SK-N-SH (cell line): Measurements from ENCODE around the gene HS6ST1. TPM values are rescaled to one million over a fixed set of nuclear protein-coding genes. Genes with fewer than 3 reads are reported as not detected.

Experiments used
- CTCF ChIA-PET: fragments of 300-600, 350-600 bp; formaldehyde crosslinking; extraction: SDS; loops from one replicate; lab custom pipeline; 2021; lab: Yijun Ruan, JAX
- POLR2A ChIA-PET: fragments of 350-600 bp; sonication (Branson Sonifier 250); formaldehyde crosslinking; extraction: SDS; loops from one replicate; lab custom pipeline; 2020; ENCODE audit warnings: antibody characterized with exemption, inconsistent platforms; lab: Yijun Ruan, JAX
- DNase-seq: peaks from one replicate; pipeline ENCODE4 v3.0.0; 2012
- H2AFZ ChIP-seq: fragments of 200-600 bp; sonication (generic); 2 replicates; pipeline ENCODE4 v1.8.1; 2016; ENCODE audit warnings: antibody characterized with exemption, mild to moderate bottlenecking, low read depth
- H3F3A ChIP-seq: fragments of 200-600 bp; sonication (generic); replicated peaks from 2 replicates; pipeline ENCODE3; 2016; ENCODE audit warnings: antibody characterized with exemption, mild to moderate bottlenecking; ENCODE audit not compliant: insufficient read depth
- H3K27ac ChIP-seq, 2 experiments: fragments of 200-500 bp in 1 of 2; fragments of 200-600 bp in 1 of 2; sonication (Bioruptor generic) in 1 of 2; sonication (generic), shearing (Covaris generic) in 1 of 2; 2 replicates each; pipeline versions ENCODE4 v1.5.1 to v1.6.1; 2014 to 2016; ENCODE audit warnings: low read depth in 2 of 2, inconsistent platforms in 1 of 2, low read length in 1 of 2, mild to moderate bottlenecking in 1 of 2, mixed read lengths in 1 of 2
- H3K27me3 ChIP-seq: fragments of 200-600 bp; sonication (generic), shearing (Covaris generic); 2 replicates; pipeline ENCODE4 v1.6.1; 2016; ENCODE audit warnings: mixed run types; ENCODE audit not compliant: insufficient read depth
- H3K36me3 ChIP-seq, 2 experiments: fragments of 200-500 bp in 1 of 2; fragments of 200-600 bp in 1 of 2; sonication (Bioruptor generic) in 1 of 2; sonication (generic) in 1 of 2; replicated peaks in 1 of 2; 2 replicates each; pipeline versions ENCODE3 to v1.5.1; 2014 to 2016; ENCODE audit warnings: low read length in 1 of 2, mild to moderate bottlenecking in 1 of 2; ENCODE audit not compliant: insufficient read depth in 2 of 2, control insufficient read depth in 1 of 2
- H3K4me1 ChIP-seq, 2 experiments: fragments of 200-500 bp in 1 of 2; fragments of 200-600 bp in 1 of 2; sonication (Bioruptor generic) in 1 of 2; sonication (generic), shearing (Covaris generic) in 1 of 2; 2 replicates each; pipeline versions ENCODE4 v1.5.1 to v1.6.1; 2014 to 2016; ENCODE audit warnings: low read depth in 1 of 2, low read length in 1 of 2, mixed run types in 1 of 2; ENCODE audit not compliant: insufficient read depth in 2 of 2, control insufficient read depth in 1 of 2
- H3K4me2 ChIP-seq: fragments of 200-600 bp; sonication (generic), shearing (Covaris generic); 2 replicates; pipeline ENCODE4 v1.6.1; 2017; ENCODE audit warnings: mixed run types
- H3K4me3 ChIP-seq, 2 experiments: fragments of 200-500 bp in 1 of 2; fragments of 200-600 bp in 1 of 2; sonication (Bioruptor generic) in 1 of 2; sonication (generic), shearing (Covaris generic) in 1 of 2; 2 replicates each; pipeline versions ENCODE4 v1.5.1 to v1.8.1; 2014 to 2016; ENCODE audit warnings: low read depth in 2 of 2, inconsistent platforms in 1 of 2, low read length in 1 of 2, mild to moderate bottlenecking in 1 of 2, mixed read lengths in 1 of 2, moderate library complexity in 1 of 2
- H3K79me2 ChIP-seq: fragments of 200-600 bp; sonication (generic); 2 replicates; pipeline ENCODE4 v1.8.1; 2017; ENCODE audit warnings: mild to moderate bottlenecking; ENCODE audit not compliant: insufficient read depth
- H3K9ac ChIP-seq: fragments of 200-600 bp; sonication (generic); 2 replicates; pipeline ENCODE4 v1.6.1; 2017; ENCODE audit warnings: mixed run types
- H3K9me2 ChIP-seq: fragments of 200-600 bp; sonication (generic); 2 replicates; pipeline ENCODE4 v1.6.1; 2017; ENCODE audit warnings: mixed run types
- H3K9me3 ChIP-seq: fragments of 200-600 bp; sonication (generic); 2 replicates; pipeline ENCODE4 v1.6.1; 2017; ENCODE audit warnings: mixed run types, mild to moderate bottlenecking, moderate library complexity
- H4K20me1 ChIP-seq: fragments of 200-600 bp; sonication (generic); 2 replicates; pipeline ENCODE4 v1.6.1; 2017; ENCODE audit warnings: mild to moderate bottlenecking, mixed run types; ENCODE audit not compliant: insufficient read depth
- ELF1 ChIP-seq: IDR thresholded peaks from 2 replicates; pipeline ENCODE4 v1.4.0; 2012
- EP300 ChIP-seq, 2 experiments: IDR thresholded peaks; 2 replicates each; pipeline versions ENCODE4 v1.4.0 to v1.6.1; 2012; ENCODE audit warnings: borderline replicate concordance in 1 of 2, low read depth in 1 of 2, low read length in 1 of 2
- EZH2phosphoT487 ChIP-seq: fragments of 200-600 bp; sonication (generic); IDR thresholded peaks from 2 replicates; pipeline ENCODE4 v1.6.1; 2017; ENCODE audit warnings: low read depth, mixed run types, mild to moderate bottlenecking, antibody characterized with exemption, moderate library complexity, borderline replicate concordance
- GATA2 ChIP-seq: sonication (generic); formaldehyde crosslinking; IDR thresholded peaks from 2 replicates; pipeline ENCODE4 v1.5.0; 2020; ENCODE audit warnings: mild to moderate bottlenecking, missing genetic modification reagents
- JUND ChIP-seq: IDR thresholded peaks from 2 replicates; pipeline ENCODE4 v1.4.0; 2012
- MAX ChIP-seq: IDR thresholded peaks from 2 replicates; pipeline ENCODE4 v1.4.0; 2012; ENCODE audit warnings: low read depth
- NFIC ChIP-seq: IDR thresholded peaks from 2 replicates; pipeline ENCODE4 v1.4.0; 2012; ENCODE audit warnings: borderline replicate concordance
- PBX3 ChIP-seq: IDR thresholded peaks from 2 replicates; pipeline ENCODE4; 2012
- POLR2AphosphoS5 ChIP-seq: IDR thresholded peaks from 2 replicates; pipeline ENCODE4 v1.6.1; 2012; ENCODE audit warnings: low read depth, low read length
- TCF12 ChIP-seq: IDR thresholded peaks from 2 replicates; pipeline ENCODE4 v1.4.0; 2012
- ZBTB33 ChIP-seq: IDR thresholded peaks from 2 replicates; pipeline ENCODE4 v1.4.0; 2012; ENCODE audit warnings: low read depth, borderline replicate concordance
- WGBS: methylation state at CpG from one replicate; pipeline ENCODE4 v1.1.6; 2017; ENCODE audit warnings: low lambda C conversion rate; 5-methylcytosine and 5-hydroxymethylcytosine counted together
- polyA plus RNA-seq, 3 experiments: library from polyadenylated mRNA; depleted of rRNA; stranded (reverse); fragments of >200 nt; gene quantifications; 2 replicates each; pipeline ENCODE4 v1.2.3, GENCODE V29; 2012

Gene HS6ST1
- polyA plus RNA-seq, 1 of the 3 experiments (the other 2 are of a cell fraction): 5.9 TPM

- DNase-seq: no peak
- Histone ChIP-seq H3K4me2 (peak overlapping the region; percentile 68), H3K9ac (peak overlapping the region; percentile 67), H3K4me1 (peaks cover 22 to 100% of the 10 kb centered on the region in 2 experiments), H3K36me3 (no peaks in the 10 kb centered on the region), H2AFZ (peak overlapping the region; percentile 37; the same call in 1 of the 2 replicates), H3K27ac (peak overlapping the region; percentile 70 to 86), H3K79me2 (no peaks in the 10 kb centered on the region), H3F3A (no peaks in the 10 kb centered on the region), H3K9me3 (no peaks in the 10 kb centered on the region), H3K4me3 (no peak overlapping the region), H3K27me3 (no peaks in the 10 kb centered on the region), H4K20me1 (no peaks in the 10 kb centered on the region), H3K9me2 (no peaks in the 10 kb centered on the region)
- CTCF ChIA-PET: interaction anchor here (0.9 to 2.0 kb wide), 3 partner anchors 9 to 21 kb away, joined by 3 to 6 read pairs (median 5); no protein-coding TSS in a partner anchor
- 35% methylated on average over 8 of the region's 11 CpGs for WGBS
- POLR2A ChIA-PET: no interaction called here
- TF ChIP-seq PBX3 (no peak), GATA2 (CRISPR knock-in tag) (no peak), EP300 (IDR thresholded peaks at IDR 0.05; ENCODE audit: borderline replicate concordance in 1 of 2, low read depth in 1 of 2, low read length in 1 of 2) (peak in 1 of 2 experiments; percentile 19; a peak in 2 of 4 replicates), NFIC (peak; percentile 92), TCF12 (peak; percentile 59), EZH2phosphoT487 (no peak), POLR2AphosphoS5 (peak; percentile 49; the same call in 1 of the 2 replicates), ELF1 (no peak), MAX (peak; percentile 81; the same call in 1 of the 2 replicates), JUND (no peak)
Observed at GRCh38 chr2:128304715-128305554, 13.7 kb downstream of the HS6ST1 start.

DNA sequence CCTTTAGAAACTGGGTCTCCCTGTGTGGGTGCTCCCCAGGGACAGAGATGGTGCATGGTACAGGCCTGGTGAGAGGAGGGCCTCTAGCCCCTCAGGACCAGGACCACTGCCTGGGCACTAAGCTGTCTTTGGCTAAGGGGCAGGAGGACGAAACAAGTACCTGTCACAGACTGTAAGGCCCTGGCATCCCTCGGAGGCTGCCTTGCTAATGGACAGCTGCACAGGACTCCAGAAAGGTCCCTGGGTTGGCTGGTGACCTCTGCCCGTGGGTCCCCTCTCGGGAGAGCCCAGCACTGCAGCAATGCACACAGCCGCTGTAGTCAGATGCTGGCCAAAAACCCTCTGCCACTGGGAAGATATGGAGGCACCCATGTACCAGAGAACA, 14.3 kb downstream of the HS6ST1 start:
- CTCF ChIA-PET: interaction anchor here (0.9 to 2.0 kb wide), 2 partner anchors 10 to 11 kb away, joined by 3 to 6 read pairs; no protein-coding TSS in a partner anchor

More for the DNA sequence above, 14.3 kb downstream of the HS6ST1 start:
- Histone ChIP-seq H3K4me2 (no peak overlapping the region), H3K79me2 (no peaks in the 10 kb centered on the region), H3K9me2 (no peaks in the 10 kb centered on the region), H3F3A (no peaks in the 10 kb centered on the region), H3K27me3 (no peaks in the 10 kb centered on the region), H2AFZ (no peak overlapping the region), H3K4me3 (no peak overlapping the region), H3K36me3 (no peaks in the 10 kb centered on the region), H3K9ac (no peak overlapping the region), H3K9me3 (no peaks in the 10 kb centered on the region), H4K20me1 (no peaks in the 10 kb centered on the region), H3K4me1 (peaks cover 22 to 100% of the 10 kb centered on the region in 2 experiments), H3K27ac (peak overlapping the region in 1 of 2 experiments; percentile 86; a peak in 1 of 4 replicates)
- TF ChIP-seq ZBTB33: no peak
- WGBS: 80% methylated on average over 1 of the region's 5 CpGs
- no peak for DNase-seq
- POLR2A ChIA-PET: no interaction called here
